Loucy (cell line): ENCODE data around the gene FBXW10B.
"Not testable (repeated sequence)": the region's sequence is repeated elsewhere in the genome, so short reads cannot be mapped to it uniquely, and the experiment has no call there.

Source experiments
- H2AFZ ChIP-seq: fragments of 200-600 bp; sonication (generic); 2 replicates; pipeline ENCODE4 v1.6.0; 2016; ENCODE audit warnings: antibody characterized with exemption, mild to moderate bottlenecking, low read length, moderate library complexity
- H3F3A ChIP-seq: fragments of 200-600 bp; 2 replicates; pipeline ENCODE4 v1.6.0; 2016; ENCODE audit warnings: antibody characterized with exemption, low read depth, mild to moderate bottlenecking
- H3K27me3 ChIP-seq: fragments of 200-600 bp; sonication (generic); 2 replicates; pipeline ENCODE4 v1.6.1; 2014; ENCODE audit warnings: low read length, mild to moderate bottlenecking; ENCODE audit not compliant: insufficient read depth, poor library complexity, severe bottlenecking
- H3K36me3 ChIP-seq: fragments of 200-600 bp; sonication (generic); 2 replicates; pipeline ENCODE4 v1.6.1; 2016; ENCODE audit warnings: low read length; ENCODE audit not compliant: insufficient read depth
- H3K4me1 ChIP-seq: fragments of 200-600 bp; sonication (generic); 2 replicates; pipeline ENCODE4 v1.5.1; 2014; ENCODE audit warnings: low read length, mild to moderate bottlenecking; ENCODE audit not compliant: insufficient read depth, poor library complexity, severe bottlenecking
- H3K4me2 ChIP-seq: fragments of 200-600 bp; sonication (generic); 2 replicates; pipeline ENCODE4 v1.6.0; 2014; ENCODE audit warnings: antibody characterized with exemption, low read length, low read depth, mild to moderate bottlenecking; ENCODE audit not compliant: poor library complexity, severe bottlenecking
- H3K4me3 ChIP-seq: fragments of 200-600 bp; sonication (generic); 2 replicates; pipeline ENCODE4 v1.5.1; 2014; ENCODE audit warnings: low read length, mild to moderate bottlenecking, mixed read lengths; ENCODE audit not compliant: poor library complexity, severe bottlenecking
- H3K79me2 ChIP-seq: fragments of 200-600 bp; sonication (generic); 2 replicates; pipeline ENCODE4 v1.6.1; 2014; ENCODE audit warnings: low read length; ENCODE audit not compliant: insufficient read depth
- H3K9ac ChIP-seq: fragments of 200-600 bp; sonication (generic); 2 replicates; pipeline ENCODE4 v1.6.0; 2014; ENCODE audit warnings: mild to moderate bottlenecking, low read depth, low read length, moderate library complexity; ENCODE audit not compliant: poor library complexity, severe bottlenecking
- H3K9me2 ChIP-seq: fragments of 200-600 bp; sonication (generic); replicated peaks from 2 replicates; pipeline ENCODE4 v1.6.1; 2016; ENCODE audit warnings: low read depth, low read length, mixed read lengths
- H3K9me3 ChIP-seq: fragments of 200-600 bp; sonication (generic); 2 replicates; pipeline ENCODE4 v1.6.1; 2014; ENCODE audit warnings: mild to moderate bottlenecking, antibody characterized with exemption, low read length, low read depth; ENCODE audit not compliant: insufficient read depth
- H4K20me1 ChIP-seq: fragments of 200-600 bp; sonication (generic); 2 replicates; pipeline ENCODE4 v1.6.0; 2014; ENCODE audit warnings: antibody characterized with exemption, low read length, mild to moderate bottlenecking; ENCODE audit not compliant: insufficient read depth, poor library complexity, severe bottlenecking
- EZH2phosphoT487 ChIP-seq: fragments of 200-600 bp; IDR thresholded peaks from 2 replicates; pipeline ENCODE4 v1.6.1; 2018; ENCODE audit warnings: antibody characterized with exemption, mild to moderate bottlenecking, moderate library complexity, borderline replicate concordance
- TF ChIP-seq, protein P1 (sequence below): fragments of 200-600 bp; sonication (generic); conservative IDR thresholded peaks from 2 replicates; pipeline ENCODE4 v1.5.1; 2014; ENCODE audit warnings: mild to moderate bottlenecking, antibody characterized with exemption, low read length

Gene FBXW10B

DNA sequence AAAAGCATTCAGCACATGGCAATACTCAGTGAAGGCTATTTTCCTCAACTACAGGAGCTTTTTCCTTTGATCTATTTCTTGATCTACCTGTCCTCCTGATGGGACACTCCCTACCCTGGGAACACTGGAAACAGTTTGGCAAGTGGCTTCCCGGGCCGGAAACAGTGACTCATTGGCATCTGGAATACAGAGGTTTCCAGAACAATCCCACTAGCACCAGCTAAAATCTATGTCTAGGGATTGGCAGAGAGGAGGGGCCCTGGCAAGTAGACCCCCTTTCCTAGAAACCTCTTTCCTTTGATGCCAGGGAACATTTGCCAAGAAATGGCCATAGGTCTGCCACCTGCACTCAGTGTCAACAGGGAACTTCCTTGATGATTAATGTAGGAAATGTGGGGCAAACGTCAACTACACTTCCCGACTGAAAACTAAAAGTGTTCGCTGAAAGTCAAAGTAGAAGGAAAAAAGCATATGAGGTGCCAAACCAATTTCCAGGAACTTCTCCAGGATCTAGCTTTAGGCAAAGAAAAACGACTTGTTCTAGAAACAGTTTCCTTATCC lies 30.4 kb upstream of the FBXW10B start:
- H3K9me2 ChIP-seq = no peaks in the 10 kb centered on the region
- H3K9ac ChIP-seq = no peak overlapping the region
- no peaks in the 10 kb centered on the region for H3K9me3 ChIP-seq
- no peak overlapping the region for H3K4me3 ChIP-seq
- H4K20me1 ChIP-seq = no peaks in the 10 kb centered on the region
- H3K79me2 ChIP-seq = no peaks in the 10 kb centered on the region
- H3K4me2 ChIP-seq = no peak overlapping the region
- no peaks in the 10 kb centered on the region for H3F3A ChIP-seq
- no peak overlapping the region for H2AFZ ChIP-seq
- peaks cover 13% of the 10 kb centered on the region for H3K4me1 ChIP-seq
- no peaks in the 10 kb centered on the region for H3K36me3 ChIP-seq
- TF ChIP-seq, protein P1, sequence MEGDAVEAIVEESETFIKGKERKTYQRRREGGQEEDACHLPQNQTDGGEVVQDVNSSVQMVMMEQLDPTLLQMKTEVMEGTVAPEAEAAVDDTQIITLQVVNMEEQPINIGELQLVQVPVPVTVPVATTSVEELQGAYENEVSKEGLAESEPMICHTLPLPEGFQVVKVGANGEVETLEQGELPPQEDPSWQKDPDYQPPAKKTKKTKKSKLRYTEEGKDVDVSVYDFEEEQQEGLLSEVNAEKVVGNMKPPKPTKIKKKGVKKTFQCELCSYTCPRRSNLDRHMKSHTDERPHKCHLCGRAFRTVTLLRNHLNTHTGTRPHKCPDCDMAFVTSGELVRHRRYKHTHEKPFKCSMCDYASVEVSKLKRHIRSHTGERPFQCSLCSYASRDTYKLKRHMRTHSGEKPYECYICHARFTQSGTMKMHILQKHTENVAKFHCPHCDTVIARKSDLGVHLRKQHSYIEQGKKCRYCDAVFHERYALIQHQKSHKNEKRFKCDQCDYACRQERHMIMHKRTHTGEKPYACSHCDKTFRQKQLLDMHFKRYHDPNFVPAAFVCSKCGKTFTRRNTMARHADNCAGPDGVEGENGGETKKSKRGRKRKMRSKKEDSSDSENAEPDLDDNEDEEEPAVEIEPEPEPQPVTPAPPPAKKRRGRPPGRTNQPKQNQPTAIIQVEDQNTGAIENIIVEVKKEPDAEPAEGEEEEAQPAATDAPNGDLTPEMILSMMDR = no peak
- no peak for TF ChIP-seq EZH2phosphoT487
- no peaks in the 10 kb centered on the region for H3K27me3 ChIP-seq

DNA sequence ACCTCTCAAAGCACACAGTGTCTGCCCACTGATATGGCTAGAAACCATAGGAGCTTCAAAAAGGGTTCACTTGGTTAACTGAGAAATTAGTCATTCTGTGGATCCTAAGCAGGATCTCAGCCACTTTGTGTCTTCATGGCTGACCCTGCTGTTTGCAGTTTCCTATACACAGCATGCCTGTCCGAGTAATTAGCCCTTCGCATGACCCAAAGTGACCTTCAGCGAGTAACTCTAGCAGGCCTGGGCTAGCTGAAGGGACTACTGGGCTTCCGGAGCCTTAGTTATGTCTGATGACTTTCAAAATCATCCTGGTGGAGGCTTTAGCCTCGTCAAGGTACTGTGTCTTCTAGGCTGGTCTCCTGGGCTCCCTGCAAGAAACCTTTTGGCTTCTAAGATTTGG lies 28.9 kb upstream of the FBXW10B start:
- Histone ChIP-seq H3K9me3 (no peaks in the 10 kb centered on the region), H3K4me3 (no peak overlapping the region), H3K36me3 (no peaks in the 10 kb centered on the region), H3K9ac (no peak overlapping the region), H3K79me2 (no peaks in the 10 kb centered on the region), H4K20me1 (no peaks in the 10 kb centered on the region), H2AFZ (no peak overlapping the region), H3K27me3 (no peaks in the 10 kb centered on the region), H3F3A (no peaks in the 10 kb centered on the region), H3K4me2 (no peak overlapping the region), H3K4me1 (peaks cover 13% of the 10 kb centered on the region), H3K9me2 (no peaks in the 10 kb centered on the region)
- TF ChIP-seq, protein P1 = no peak
- no peak for TF ChIP-seq EZH2phosphoT487

DNA sequence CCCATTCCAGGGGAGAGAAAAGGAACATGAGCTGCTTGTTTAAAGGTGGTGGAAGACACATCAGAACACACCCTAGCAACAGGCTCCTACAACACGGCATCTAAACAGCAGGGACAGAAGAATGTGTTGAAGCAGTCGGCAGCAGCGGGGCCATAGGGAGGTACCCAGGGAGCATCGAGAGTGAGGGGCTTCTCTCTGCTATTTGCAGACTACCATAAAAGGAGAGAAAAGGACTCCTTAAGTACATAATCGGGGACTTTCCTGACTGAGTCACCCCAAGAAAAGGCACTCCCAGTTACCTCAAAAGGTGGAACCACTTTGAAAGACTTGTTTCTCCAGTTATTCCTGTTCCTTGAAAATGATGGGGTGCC lies 26.4 kb upstream of the FBXW10B start:
- not testable (repeated sequence) for H3K4me2 ChIP-seq, H3K36me3 ChIP-seq, H2AFZ ChIP-seq

DNA sequence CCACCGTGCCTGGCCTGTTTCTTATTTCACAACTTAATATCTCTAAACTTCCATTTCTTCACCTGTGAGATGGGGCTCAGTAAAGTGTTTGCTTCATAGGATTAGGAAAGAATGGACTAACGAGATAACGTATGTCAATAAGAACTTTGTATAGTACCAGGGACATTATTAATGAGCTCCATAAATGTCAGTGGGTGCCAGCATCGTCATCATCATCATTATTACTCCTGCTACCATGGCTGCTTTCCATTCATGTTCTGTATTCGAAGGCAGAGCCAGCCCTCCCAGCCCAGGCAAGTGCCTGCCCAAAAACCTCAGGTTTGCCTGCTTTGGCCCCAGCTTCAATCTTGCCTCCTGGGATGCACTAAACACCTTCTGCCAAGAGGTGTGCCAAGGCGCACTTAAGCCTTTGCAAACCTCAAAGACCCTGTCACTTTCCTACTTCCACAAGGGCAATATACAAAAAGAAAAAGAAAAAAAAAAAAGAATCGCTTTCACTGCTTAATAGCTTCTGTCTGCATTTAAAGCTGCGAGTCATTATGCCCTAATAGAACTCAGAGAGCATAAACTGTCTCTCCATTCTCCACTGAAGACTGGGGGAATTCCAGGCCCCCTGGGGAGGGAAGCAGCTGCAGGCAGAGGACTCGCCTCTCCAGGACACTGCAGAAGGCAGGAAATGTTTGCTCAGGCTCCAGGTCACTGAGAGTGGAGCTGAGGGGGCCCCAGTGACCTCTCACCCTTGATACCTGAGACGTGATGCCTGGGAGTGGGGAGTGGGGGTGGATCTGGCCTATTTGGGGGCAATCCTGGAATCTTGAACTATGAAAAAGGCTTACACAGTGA lies 25.8 kb upstream of the FBXW10B start:
- not testable (repeated sequence) for H2AFZ ChIP-seq, H3K9me3 ChIP-seq, H3K4me2 ChIP-seq, H3K9ac ChIP-seq, H3K9me2 ChIP-seq, H3K27me3 ChIP-seq, H3K79me2 ChIP-seq, H4K20me1 ChIP-seq, H3K36me3 ChIP-seq, H3K4me1 ChIP-seq, H3F3A ChIP-seq, H3K4me3 ChIP-seq

More for the DNA sequence above, 26.4 kb upstream of the FBXW10B start:
- not testable (repeated sequence) for H3K9me3 ChIP-seq, H3K4me3 ChIP-seq, H4K20me1 ChIP-seq, H3K4me1 ChIP-seq, H3K9ac ChIP-seq, H3K79me2 ChIP-seq, H3F3A ChIP-seq, H3K27me3 ChIP-seq, H3K9me2 ChIP-seq

GRCh38 chr17:15642505-15643251 lies 23.2 kb upstream of the FBXW10B start:
- H2AFZ ChIP-seq, H3K9me3 ChIP-seq, H3K4me3 ChIP-seq, H3K4me1 ChIP-seq, H3K36me3 ChIP-seq, H4K20me1 ChIP-seq, H3K9me2 ChIP-seq, H3K27me3 ChIP-seq, H3K79me2 ChIP-seq, H3K4me2 ChIP-seq, H3K9ac ChIP-seq, H3F3A ChIP-seq: not testable (repeated sequence)
